ENCODE measurements around the gene HOGA1.
"Not testable (repeated sequence)": the region's sequence is repeated elsewhere in the genome, so short reads cannot be mapped to it uniquely, and the experiment has no call there.

Gene HOGA1

DNA sequence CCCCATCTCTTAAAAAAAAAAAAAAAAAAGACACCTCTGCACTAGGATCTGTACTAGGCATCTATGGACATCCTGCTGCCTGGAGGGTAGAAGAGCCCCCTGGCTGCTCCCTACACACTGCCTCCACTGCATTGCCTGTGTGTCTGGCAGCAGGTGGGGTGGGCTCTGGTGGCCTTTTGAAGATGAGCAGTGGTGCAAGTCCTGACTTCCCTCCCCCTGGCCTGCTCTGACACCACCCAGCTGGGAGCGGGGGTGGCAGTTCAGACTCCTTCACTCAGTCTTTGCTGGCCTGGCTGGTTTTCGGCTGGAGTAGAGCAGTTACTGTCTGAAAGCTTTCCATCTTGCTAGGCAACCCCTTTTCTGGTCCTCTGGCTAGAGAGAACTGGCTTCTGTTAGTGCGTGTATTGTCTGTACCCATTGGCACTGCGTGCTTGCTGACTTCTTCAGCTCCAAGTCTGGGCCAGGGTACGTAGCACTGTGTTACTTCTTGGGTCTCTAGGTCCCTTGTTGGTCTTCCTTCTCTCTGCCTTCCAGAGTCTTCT lies 23.0 kb downstream of the HOGA1 start:
- no peak for DNase-seq (ENCODE audit: low read depth, low spot score)

GRCh38 chr10:97608991-97609561 lies 24.9 kb downstream of the HOGA1 start:
- DNase-seq (ENCODE audit: low read depth, low spot score), result no peak

GRCh38 chr10:97611473-97611872 lies 27.3 kb downstream of the HOGA1 start:
- DNase-seq (ENCODE audit: low read depth, low spot score), result no peak

GRCh38 chr10:97612386-97612785 lies 28.2 kb downstream of the HOGA1 start:
- no peak for DNase-seq (ENCODE audit: low read depth, low spot score)

DNA sequence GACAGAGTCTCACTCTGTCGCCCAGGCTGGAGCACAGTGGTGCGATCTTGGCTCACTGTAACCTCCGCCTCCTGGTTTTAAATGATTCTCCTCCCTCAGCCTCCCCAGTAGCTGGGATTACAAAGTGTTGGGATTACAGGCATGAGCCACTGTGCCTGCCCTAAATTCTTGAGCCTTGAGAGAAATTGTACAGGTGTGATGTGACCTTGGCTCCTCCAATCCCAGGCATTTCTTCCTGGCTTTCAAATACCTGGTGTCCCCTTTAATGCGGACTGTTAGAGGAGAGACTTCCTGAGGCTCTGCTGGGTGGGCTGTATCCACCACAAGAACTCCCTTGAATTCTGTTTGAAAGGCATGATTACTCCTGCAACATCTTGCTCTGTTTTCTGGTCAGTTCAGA lies 34.1 kb downstream of the HOGA1 start:
- DNase-seq (ENCODE audit: low read depth, low spot score), result no peak

GRCh38 chr10:97618733-97619132 lies 34.5 kb downstream of the HOGA1 start:
- DNase-seq (ENCODE audit: low read depth, low spot score), result no peak

DNA sequence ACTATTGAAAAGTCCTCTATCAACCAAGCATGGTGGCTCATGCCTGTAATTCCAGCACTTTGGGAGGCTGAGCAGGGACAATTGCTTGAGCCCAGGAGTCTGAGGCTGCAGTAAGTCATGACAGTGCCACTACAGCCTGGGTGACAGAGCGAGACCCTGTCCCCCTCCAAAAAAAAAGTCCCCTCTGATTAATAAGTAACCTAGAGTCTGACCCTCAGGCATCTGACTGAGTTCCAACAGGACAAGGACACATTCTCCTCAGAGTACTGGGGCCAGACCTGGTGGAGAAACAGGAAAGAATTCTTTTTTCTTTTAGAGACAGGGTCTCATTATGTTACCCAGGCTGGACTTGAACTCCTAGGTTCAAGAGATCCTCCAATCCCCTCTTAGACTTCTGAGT lies 39.1 kb downstream of the HOGA1 start:
- DNase-seq (ENCODE audit: low read depth, low spot score), result no peak

DNA sequence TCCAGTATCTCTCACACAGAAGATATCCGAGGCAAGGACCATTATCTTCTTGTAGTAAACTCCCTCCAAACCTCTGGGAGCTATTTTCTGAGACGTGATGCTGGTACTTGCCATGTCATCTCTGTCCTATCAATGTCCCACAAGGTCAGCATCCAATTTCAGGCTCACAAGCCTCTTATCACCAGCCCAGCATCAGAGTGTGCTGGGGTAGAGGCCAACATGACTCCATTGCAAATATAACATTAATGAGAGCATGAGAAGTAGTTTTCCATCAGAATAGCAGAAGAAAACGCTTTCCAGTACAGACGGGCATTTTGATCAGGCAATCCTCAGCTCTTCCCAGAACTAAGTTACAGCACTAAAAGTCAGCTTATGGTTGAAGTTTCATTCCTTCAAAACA lies 43.5 kb downstream of the HOGA1 start:
- no peak for DNase-seq (ENCODE audit: low read depth, low spot score)

DNA sequence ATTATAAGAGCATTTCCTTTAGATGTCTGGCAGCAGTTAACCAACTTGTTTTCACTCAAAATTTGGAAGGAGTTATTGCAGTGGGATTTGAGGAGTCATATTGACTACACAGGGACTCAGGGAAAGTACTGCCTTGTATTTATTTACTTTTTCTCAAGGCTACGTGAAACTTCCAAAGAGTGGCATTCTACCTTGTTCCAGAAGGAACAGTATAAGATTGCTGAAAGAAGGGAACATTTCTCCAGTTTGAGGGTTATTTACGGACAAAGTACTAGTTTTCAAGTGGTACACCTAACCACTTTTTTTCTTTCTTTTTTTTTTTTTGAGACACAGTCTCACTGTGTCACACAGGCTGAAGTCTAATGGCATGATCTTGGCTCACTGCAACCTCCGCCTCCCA lies 44.0 kb downstream of the HOGA1 start:
- DNase-seq (ENCODE audit: low read depth, low spot score), result no peak

GRCh38 chr10:97629289-97629688 lies 45.1 kb downstream of the HOGA1 start:
- DNase-seq (ENCODE audit: low read depth, low spot score), result no peak

DNA sequence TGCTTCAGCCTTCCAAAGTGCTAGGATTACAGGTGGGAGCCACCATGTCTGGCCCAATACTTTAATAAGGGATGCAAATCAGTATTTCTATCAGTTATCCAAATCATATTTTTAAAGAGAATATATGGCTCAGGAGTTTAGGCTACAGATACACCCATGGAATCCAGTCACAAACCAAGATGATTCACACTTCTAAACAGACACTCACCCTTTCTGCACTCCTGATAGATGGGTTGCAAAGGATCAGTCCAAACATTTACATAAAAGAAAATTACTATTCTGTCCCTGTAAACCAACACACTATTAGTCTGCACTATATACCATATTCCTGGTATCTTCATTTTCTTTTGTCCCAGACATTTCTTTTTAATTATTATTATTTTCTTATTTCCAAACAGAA lies 46.9 kb downstream of the HOGA1 start:
- DNase-seq (ENCODE audit: low read depth, low spot score), result no peak

DNA sequence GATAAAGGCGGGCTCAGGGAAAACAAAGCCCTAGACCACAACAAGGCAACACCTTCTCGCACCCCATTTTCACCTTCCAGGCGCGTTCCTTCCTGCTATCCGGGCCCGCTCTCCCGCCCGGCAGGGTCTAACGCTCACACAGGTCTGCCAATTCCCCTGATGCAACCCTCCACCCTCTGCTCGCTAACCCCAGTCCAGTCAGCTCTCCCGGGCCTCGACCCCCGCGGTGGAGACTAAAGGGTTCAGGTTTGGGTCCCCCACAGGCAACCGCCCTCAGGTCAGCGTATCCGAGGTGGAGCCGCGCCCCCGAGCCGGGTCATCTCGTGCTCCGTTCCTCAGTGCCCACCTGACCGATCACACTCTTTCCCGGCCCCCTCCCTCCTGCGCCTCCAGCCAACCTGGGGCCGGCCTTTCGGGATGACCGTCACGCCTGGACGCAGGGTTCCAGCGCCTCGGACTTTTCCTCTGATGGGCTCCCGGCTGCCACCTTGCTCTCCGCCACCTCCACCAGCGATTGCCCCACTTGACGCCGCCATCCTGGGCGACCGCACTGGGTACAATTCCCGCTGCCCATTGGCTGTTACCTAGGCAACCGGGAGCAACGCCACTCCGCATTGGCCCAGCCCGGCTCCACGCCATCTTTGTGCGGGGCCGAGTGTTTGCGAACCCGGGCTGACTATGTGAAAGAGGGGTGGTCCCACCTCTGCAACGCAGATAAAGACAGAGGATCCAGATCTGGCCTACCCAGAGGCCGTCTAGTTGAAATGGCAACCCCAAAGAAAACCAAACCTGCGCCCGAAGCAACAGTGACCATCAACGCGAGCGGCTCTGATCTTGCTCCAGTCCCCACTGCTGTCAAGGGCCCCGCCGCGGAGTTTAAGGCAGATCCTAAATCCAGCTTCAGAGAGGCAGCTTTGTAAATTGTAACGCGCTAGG lies 49.0 kb downstream of the HOGA1 start, which contains the start of gene MORN4:
Gene MORN4, minus strand, starts transcription at position 552 of the 936 bp plus-strand sequence. CDS start 13,847 bp downstream, outside the sequence.
- peak; percentile 80 for DNase-seq (ENCODE audit: low read depth, low spot score)

DNA sequence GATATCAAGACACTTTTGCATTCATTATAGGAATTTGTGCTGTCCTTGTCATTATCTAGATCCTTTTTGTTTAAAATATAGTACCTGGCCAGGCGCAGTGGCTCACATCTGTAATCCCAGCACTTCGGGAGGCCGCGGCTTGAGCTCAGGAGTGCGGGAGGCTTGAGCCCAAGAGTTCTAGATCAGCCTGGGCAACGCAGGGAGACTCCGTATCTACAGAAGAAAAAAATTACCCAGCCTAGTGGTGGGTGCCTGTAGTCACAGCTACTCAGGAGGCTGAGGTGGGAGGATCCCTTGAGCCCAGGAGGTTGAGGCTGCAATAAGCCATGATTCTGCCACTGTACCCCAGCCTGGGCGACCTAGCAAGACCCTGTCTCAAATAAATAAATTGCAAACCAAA lies 49.7 kb downstream of the HOGA1 start:
- DNase-seq (ENCODE audit: low read depth, low spot score), result no peak

GRCh38 chr10:97635577-97635976 lies 51.4 kb downstream of the HOGA1 start:
- DNase-seq (ENCODE audit: low read depth, low spot score), result no peak

- not testable (repeated sequence) for DNase-seq (ENCODE audit: low read depth, low spot score)
Observed at GRCh38 chr10:97639090-97639489, 54.9 kb downstream of the HOGA1 start.

- DNase-seq (ENCODE audit: low read depth, low spot score), result peak; percentile 99
Observed at GRCh38 chr10:97640174-97640867, 56.1 kb downstream of the HOGA1 start, which contains the start of gene PI4K2A. Gene PI4K2A, plus strand, starts transcription at chr10:97640671. Its CDS starts 72 bp downstream, at chr10:97640743.

DNA sequence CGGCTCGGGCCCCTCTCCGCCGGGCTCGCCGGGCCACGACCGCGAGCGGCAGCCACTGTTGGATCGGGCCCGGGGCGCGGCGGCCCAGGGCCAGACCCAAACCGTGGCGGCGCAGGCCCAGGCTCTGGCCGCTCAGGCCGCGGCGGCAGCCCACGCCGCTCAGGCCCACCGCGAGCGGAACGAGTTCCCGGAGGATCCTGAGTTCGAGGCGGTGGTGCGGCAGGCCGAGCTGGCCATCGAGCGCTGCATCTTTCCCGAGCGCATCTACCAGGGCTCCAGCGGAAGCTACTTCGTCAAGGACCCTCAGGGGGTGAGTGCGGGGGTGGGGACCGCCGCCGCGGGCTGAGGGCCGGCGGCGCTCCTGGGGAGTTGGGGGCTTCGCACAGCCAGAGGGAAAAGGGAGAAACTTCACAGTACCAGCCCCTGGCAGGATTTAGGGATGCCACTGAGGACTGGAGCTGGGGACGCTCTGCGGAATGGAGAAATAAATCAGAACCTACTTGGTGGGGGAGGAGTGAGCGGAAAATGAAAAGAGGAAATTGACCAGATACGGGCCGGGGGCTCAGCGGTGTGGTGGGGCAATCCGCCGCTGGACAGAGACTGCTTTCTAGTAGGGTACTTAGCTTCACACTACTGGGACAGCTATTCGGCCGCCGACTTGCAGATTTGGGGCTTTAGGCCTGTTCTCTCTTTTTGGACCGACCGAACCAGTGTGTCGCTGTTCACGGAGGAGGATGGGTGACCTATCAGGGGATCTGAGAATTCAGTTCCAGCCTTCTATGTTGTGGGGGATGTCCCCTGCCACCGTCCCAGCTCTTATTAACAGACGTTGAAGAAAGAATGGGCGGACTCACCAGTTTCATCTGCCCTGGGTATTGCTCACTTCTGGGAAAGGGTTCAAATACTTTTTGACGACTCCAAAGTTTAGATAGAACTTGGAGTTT lies 57.0 kb downstream of the HOGA1 start:
- DNase-seq (ENCODE audit: low read depth, low spot score), result no peak

DNA sequence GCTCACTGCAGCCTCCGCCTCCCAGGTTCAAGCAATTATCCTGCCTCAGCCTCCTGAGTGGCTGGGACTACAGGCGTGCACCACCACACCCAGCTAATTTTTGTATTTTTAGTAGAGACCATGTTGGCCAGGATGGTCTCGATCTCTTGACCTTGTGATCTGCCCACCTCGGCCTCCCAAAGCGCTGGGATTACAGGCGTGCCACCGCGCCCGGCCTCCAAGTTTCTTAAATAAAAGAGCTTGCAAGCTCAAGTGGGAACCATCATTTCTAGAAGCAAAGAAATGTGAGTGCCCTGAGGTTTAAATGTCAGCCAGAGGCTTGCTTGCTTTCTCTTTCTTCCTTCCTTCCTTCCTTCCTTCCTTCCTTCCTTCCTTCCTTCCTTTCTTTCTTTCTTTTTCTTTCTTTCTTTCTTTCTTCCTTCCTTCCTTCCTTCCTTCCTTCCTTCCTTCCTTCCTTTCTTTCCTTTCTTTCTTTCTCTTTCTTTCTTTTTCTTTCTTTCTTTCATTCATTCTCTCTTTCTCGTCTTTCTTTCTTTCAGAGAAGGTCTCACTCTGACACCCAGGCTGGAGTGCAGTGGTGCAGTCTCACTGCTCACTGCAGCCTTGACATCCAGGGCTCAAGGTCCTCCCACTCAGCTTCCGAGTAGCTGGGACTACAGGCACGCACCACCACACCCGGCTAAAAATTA lies 58.4 kb downstream of the HOGA1 start:
- not testable (repeated sequence) for DNase-seq (ENCODE audit: low read depth, low spot score)

DNA sequence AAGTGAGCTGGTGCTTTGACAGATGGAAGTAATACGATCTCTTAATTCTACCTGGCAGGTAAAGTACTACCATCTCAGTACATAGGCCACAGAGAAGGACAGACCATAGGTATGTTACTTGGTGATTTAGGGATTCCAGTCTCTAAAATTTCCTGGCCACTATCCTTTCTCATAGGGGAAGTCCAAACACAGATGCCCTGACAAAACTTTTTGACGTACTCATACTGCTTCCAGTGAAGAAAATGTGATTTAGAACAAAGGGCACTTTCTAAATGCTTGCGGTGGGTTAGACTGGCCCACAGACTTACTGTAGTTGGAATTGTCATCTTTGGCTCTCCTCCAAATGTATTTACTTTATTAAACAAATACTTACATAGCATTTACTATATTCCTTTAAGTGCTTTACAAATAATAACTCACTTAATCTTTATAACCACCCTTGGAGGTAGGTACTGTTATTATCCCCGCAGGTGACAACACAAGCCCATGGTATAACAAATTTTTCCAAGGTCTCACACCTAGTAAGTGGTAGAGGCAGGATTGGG lies 59.3 kb downstream of the HOGA1 start:
- no peak for DNase-seq (ENCODE audit: low read depth, low spot score)

DNA sequence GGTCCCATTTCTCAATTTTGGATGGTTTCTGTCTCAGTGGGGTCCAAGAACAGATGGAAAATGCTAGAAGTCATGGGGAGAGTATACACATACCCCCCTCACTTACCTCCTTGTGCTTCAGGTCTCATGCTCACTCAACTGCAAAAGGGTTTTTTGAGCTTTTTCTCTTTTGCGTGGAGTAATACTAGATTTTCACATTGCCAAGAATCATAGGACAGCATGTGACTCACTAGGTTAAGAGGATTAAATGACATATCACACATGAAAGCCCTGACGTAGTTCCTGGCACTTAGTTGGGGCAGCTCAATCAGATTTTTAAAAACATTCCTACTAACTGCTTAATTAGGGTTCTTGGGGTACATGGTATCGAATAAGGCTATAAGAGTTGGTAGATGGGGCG lies 60.7 kb downstream of the HOGA1 start:
- no peak for DNase-seq (ENCODE audit: low read depth, low spot score)

All from activated CD4-positive, CD25-positive, alpha-beta regulatory T cell treated with anti-CD3 and anti-CD28 coated beads, Interleukin-2, amount 50 U/mL, for 16 hours (primary cell).